NCI-H524 treated with DMSO at 0.1 percent for 48 hours (cell line): ENCODE measurements around the gene KLKB1.
"Not testable (repeated sequence)": the region's sequence is repeated elsewhere in the genome, so short reads cannot be mapped to it uniquely, and the experiment has no call there.

Experiments
- DNase-seq: peaks from one replicate; lab custom pipeline; 2025; lab: John Stamatoyannopoulos, UW

The KLKB1 gene

DNA sequence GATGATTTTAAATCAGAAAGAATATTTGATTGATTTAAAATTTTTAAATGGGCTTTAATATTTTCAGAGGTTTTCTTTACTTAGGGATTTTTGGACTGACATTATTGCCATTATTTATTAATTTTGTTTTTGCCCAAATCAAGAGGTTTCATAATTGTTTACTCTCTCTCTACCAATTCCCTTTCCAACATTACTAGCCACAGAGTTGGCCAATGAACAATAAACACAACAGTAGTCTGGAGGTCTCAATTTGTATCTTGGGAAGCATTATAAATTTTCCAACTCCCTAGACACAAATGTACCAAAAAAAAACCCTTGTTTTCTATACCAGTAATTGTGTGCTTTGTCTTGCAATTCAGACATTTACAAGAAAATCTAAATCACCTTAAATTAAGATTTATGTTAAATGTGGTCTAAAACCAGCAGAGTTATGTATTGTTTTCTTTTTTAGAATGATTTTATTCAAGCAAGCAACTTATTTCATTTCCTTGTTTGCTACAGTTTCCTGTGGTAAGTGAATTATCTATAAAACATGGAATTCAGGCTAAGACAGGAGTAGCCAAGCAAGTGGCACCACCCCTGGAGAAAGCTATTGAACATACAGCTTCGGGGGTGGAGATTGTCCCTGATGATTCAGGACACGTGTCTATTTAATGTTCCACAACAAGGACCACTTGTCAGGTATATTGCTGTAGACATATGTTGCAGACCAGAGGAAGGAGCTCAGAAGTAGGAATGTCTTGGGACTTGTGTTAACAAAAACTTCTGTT is 622 bp downstream of the KLKB1 start:
- no peak for DNase-seq

DNA sequence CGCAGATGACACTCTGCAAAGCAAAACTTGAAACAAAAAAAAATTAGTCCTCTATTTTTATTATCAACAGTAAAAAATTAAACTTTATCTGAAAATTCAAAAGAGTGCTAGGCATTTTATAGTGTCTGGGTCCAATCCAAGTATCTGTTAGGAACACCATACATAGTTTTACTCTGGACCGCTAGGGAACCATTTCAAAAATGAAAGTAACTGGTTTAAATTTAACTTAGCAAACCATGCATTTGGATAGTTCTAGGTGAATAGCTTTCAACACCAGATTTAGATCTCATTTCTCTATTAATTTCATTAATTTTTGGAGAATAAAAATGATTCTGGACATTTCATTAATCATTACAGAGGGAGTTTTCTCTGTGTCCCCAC is 1.2 kb downstream of the KLKB1 start:
- no peak for DNase-seq

DNA sequence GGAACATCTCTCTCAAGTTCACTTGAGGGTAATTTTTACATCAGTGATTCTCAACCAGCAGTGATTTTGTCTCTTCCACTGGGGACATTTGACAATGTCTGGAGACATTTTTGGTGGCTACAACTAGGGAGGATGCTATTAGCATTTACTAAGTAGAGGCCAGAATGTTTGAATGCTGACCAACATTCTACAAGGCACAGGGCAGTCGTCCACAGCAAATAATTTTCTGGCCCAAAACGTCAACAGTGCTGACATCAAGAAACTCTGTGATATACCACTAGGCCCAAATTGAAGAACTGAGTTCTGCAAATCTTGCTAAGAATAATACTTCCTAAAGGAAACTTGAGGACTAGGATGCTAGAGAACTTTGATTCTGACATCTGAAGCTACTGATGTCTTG is 7.1 kb downstream of the KLKB1 start:
- DNase-seq: no peak

DNA sequence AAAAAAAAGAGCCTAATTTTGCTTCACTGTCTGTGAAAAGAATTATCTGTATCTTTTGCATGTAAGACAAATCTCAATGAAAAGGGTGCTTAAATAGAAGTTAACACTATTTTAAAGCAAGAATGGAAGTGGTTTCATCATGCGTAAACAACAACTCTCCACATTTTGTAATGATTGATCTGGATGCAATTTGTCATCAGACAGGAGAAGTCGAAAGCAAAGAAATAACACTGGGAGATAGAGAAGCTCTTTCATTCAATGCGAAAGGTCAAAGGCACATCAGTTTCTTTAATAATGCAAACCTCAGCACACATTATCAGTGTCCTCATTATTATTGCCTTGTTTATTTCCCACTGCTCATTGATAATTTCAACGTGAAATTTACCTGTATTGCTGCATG is 8.8 kb downstream of the KLKB1 start:
- no peak for DNase-seq

DNA sequence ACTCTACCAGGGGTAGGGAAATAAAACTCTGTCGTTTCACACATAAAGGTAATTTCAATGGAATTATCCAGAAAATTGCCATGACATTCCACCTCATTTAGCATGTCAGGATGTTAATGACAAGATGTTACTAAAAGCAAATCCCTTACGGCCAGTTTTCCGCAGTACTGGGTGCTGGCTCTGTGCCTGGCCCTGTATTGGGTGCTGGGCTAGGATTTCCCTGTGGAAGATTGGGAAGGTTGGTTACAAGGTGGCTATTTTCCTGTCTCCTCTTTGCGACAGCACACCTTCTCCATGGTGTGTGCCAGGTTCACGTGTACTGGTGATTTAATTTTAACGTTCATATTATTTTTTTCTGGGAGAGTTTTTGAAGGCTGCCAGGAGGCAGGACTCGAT is 13.1 kb downstream of the KLKB1 start:
- DNase-seq: no peak

DNA sequence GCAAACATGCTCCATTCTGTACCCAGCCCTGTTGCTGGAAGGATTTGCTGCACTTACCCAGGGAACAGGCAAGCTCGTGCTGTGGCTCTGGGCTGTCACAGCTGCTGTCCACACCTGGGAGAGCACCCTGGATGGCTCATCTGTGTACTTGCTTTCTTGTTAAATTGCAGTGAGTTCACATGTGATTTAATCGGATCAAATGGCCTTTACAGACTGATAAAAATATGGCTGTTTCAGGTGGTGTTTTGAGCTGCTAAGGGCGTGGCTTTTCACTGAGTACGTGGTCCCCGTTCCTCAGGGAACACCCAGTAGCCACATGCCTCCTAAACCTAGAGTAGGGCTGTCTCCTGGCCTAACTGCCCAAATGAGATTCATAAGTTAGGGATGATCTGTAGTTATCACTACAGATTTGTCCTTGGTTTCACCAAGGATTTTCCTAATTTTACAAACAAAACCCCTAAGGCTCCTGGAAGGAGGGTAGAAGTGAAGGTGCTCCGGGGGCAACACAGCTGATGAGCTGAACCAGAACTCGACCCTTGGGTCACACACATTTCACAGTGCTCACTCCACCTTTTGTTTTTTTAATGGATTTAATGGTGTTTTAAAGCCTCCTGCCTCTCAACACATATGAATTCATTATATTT is 13.7 kb downstream of the KLKB1 start:
- no peak for DNase-seq

DNA sequence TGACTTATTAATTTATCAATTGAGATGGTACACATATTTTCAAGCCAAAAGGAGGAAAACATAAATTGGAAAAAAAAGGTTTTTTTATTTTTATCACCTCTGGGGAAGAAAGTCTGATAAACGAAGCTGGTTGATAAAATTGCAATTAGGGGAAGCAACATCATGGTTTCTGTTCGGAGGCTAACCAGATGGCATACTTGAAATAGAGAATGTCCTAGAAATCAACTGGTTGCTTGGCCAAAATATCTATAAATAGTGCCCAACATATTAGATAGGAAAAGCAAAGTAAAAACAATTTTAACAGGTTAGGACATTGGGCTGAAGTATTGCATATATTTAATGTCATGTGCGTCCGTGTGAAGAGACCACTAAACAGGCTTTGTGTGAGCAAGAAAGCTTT is 14.3 kb downstream of the KLKB1 start:
- DNase-seq: no peak

DNA sequence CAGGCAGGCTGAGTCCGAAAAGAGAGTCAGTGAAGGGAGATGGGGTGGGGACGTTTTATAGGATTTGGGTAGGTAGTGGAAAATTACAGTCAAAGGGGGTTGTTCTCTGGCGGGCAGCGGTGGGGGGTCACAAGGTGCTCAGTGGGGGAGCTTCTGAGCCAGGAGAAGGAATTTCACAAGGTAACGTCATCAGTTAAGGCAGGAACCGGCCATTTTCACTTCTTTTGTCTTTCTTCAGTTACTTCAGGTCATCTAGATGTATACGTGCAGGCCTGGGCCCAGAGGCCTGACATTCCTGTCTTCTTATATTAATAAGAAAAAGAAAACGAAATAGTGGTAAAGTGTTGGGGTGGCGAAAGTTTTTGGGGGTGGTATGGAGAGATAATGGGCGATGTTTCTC is 14.7 kb downstream of the KLKB1 start:
- not testable (repeated sequence) for DNase-seq

DNA sequence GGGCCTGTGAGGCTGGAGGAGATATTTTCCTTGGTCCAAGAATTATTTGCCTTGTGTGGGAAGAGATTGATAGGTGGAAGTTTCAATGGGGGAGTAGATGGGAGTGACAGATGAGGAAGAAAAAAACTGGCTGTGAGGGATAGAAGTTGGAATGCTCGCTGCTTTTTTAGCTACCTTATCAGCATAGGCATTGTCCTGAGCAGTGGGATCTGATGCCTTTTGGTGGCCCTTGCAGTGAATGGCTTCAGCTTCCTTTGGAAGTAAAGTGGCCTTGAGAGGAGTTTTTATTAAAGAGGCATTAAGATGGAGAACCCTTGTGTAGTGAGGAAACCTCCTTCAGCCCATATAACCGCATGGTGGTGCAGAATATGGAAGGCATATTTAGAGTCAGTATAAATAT is 16.0 kb downstream of the KLKB1 start:
- DNase-seq: no peak

DNA sequence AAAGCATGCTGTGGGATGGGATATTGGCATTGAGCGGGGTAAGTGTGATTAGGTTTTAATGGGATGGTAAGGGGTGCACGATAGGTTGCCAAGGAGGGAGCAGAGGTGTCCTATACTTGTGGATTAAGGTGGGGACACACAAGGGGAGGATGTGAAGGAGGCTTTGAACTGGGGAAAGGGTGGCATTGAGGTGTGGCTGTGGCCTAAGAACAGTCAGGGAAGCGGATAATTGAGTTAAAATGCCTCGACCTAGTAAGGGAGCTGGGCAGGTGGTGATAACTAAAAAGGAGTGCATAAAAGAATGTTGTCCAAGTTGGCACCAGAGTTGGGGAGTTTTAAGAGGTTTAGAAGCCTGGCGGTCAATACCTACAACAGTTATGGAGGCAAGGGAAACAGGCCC is 17.5 kb downstream of the KLKB1 start:
- DNase-seq: no peak

DNA sequence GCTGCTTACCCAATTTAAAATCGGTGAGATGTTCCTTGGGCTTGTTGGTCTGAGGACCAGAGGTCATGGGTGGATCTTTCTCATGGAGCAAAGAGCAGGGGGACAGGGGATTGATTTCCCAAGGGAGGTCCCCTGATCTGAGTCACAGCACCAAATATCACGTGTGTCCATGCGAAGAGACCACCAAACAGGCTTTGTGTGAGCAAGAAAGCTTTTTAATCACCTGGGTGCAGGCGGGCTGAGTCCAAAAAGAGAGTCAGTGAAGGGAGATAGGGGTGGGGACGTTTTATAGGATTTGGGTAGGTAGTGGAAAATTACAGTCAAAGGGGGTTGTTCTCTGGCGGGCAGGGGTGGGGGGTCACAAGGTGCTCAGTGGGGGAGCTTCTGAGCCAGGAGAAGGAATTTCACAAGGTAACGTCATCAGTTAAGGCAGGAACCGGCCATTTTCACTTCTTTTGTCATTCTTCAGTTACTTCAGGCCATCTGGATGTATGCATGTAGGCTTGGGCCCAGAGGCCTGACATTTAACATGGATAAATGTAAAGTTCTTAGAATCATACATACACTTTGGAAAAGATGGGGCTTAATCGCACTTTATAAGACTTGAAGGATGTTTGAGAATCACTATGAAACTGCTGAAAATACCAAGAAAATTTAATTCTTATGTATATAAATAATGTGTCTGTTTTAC is 19.9 kb downstream of the KLKB1 start:
- DNase-seq: not testable (repeated sequence)

DNA sequence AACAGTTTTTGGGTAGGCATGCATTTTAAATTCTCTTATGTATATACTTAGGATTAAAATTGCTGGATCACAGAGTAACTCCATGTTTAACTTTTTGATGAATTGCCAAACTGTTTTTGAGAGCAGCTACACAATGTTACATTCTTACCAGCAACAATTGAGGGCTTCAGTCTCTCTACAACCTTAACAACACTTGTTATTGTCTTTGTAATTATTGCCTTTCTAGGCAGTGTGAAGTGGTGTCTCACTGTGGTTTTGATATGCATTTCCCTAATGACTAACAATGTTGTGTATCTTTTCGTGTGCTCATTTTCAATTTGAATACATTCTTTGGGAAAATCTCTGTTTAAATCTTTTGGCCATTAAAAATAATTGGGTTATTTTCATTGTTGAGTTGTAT is 21.3 kb downstream of the KLKB1 start:
- no peak for DNase-seq

DNA sequence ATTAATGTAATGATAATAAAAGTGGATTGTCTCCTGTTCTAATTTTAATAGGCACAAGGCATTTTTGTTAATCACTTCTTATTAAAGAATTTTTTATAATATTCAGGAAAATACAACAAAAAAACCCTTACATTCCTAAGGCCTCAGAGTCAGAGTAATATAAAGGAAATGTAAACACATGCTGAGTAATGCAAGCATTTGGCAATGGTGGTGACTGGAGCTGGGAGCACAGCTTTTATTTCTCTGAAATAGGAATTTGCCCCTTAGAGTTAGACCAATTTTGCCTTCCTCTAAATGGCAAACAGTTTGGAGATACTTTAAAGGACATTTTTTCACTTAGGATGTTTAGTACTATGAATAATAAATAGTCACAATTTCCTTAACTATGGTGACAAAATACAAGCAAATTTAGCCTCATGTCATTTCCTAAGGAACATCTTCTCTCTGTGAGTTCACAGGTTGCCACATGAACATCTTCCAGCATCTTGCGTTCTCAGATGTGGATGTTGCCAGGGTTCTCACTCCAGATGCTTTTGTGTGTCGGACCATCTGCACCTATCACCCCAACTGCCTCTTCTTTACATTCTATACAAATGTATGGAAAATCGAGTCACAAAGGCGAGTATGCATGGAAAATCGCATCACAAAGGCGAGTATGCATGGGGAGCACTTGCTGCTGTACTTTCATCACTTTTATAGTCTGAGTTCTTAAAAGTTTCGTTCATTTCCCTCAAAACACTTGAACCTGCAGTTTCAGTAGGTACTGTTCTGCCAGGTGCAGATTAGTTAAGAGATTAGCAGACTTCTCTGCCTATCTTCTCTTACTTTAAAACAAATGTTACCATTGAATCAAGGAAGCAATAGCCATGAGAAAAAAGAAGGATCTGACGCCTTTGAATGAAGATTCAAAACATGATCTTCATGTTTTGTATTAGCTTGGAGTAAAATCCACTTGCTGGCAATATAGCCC is 22.8 kb downstream of the KLKB1 start:
- no peak for DNase-seq

DNA sequence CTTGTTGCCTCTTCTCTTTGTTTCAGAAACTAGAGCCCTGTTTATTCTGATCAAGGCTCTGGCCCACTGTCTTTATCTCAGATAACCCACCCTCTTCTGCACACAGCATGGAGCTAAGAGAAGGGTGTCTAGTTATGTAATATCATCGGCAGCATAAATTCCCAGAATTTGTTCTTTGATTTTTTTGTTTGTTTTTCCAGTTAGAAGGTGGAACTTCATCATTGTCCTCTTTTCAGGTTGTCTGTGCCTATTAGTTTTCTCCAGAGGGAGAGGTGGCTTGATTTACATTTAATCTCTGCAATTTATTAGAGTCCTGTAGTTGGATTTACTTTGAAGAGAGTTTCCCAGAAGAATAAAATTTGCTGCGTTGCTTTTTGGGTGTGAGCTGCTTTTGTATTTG is 23.5 kb downstream of the KLKB1 start:
- no peak for DNase-seq

DNA sequence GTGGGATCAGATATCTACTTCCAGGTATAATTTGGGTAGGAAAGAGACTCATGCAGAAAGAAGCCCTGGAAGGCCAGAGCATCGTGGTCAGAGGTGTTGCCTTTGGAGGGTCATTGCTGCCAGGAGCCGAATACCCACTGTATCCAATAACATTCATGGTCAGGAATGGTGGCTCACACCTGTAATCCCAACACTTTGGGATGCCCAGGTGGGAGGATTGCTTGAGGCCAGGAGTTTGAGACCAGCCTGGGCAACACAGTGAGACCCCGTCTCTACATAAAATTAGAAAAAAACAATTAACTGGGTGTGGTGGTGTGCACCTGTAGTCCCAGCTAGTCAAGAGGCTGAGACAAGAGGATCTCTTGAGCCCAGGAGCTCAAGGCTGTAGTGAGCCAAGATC is 27.8 kb downstream of the KLKB1 start:
- no peak for DNase-seq

DNA sequence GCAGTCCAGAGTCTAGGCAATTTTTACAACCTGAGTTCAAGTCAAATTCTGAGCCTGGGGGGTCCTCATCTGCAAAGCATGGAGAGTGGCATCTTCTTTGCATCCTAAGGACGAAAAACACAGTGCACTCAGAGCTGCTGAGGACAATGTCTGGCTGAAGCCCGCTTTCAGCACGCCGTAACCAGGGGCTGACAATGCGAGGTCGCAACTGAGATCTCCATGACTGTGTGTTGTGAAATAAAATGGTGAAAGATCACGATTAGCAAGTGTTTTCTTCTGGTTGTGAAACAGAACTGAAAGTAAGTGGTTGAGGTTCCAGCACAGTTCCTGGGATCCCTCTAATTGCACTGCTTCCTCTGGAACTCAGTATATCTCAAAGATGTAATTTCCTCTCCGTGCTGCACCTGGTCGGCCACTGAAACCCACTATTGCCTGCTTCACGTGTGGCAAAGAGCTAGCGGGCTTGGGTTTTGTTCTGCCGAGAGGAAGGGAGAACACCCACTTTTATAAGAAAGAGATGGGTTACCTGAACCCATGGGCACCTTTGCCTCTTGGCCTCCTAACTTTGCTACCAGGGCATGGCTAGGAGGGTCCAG is 31.0 kb downstream of the KLKB1 start:
- DNase-seq: no peak

DNA sequence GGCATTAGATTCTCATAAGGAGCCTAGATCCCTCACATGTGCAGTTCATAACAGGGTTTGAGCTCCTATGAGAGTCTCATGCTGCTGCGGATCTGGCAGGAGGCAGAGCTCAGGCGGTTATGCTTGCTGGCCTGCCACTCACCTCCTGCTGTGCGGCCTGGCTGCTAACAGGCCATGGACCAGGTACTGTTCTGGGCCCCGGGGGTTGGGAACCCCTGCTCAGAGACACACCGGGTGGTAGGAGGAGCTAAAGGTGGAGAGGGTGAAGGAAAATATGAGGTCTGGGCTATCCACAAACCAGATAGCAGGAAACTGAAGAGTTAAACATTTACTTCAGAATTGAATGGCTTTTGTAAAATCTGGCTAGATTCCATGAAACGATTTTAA is 32.8 kb downstream of the KLKB1 start:
- DNase-seq: no peak

DNA sequence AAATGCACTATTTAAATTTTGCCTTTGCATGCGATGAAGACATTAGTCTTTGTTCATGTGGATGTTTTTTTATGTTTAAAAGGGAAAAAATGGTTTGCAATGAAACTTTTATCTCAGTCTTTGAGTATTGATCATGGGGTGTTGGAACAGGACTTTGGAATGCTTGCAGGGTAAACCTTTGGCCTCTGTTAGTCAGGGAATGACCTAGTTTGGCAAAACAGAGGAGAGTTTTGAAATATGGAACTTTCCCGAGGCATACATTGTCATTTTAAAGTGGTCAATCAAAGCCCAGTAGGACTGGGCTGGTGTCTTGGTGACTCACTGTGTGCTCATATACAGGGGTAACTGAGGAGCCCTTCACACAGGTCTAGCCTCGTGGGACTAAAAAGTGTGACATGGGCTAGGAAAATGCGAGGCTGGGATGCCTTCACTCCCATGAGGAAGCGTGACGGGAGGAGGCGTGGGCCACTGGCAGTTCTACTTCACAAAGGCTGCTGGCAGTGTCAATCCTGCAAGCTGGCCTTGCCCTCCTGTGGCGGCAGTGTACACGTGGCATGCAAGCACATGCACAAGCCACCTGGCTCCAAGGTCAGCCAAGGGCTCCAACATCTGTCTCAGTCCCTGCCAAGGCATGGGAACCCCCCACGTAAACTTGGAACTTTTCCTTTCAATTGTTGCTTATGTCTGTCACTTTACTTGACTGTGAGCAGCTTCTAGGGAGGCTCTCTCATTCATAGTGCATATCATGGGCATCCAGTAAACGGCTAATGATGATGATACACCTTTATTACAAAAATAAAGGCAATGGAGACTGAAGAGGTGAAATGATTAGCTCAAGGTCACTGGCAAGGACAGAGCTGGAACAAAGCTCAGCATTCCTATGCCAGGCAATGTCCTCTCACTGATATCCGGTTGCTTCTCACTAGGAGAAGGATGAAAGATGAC is 33.5 kb downstream of the KLKB1 start:
- DNase-seq: no peak

DNA sequence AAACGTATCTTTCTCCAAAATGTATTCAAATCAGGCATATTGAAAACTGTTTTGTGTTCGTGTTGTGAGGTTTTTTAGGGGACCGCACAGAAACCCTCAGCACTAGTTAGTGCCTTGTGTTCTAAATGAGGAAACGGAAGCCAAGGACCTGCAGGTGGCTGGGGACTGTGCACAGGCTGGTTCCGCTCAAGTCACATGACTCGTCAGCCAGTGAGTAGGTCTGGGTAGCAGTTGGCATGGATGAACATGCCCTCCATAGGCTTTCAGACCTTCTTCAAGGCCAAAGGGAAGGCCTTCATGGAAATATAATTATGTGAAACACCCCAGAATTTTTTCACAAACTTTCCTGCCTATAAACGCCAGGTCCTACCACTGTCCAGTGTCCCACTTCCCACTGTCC is 37.4 kb downstream of the KLKB1 start:
- no peak for DNase-seq

DNA sequence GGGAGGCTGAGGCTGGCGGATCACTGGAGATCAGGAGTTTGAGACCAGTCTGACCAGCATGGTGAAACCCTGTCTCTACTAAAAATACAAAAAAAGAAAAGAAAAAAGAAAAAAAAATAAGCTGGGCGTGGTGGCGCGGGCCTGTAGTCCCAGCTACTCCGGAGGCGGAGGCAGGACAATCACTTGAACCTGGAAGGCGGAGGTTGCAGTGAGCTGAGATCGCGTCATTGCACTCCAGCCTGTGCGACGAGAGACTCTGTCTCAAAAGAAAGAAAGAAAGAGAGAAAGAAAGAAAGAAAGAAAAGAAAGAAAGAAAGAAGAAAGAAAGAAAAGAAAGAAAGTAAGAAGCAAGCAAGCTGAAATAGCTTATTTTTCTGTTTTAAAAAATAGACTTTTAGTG is 37.9 kb downstream of the KLKB1 start:
- not testable (repeated sequence) for DNase-seq
